Right lobe of liver (tissue), 4 donors: ENCODE measurements around the gene PCED1B.

ENCODE experiments used
- POLR2A ChIP-seq: fragments of 450-650 bp; IDR thresholded peaks from one replicate; pipeline ENCODE4 v1.6.1; 2017; ENCODE audit warnings: antibody characterized with exemption, mild to moderate bottlenecking
- TF ChIP-seq, protein P1 (sequence below), 4 donors: fragments of 200-600 bp in 3 of 4; fragments of 450-650 bp in 1 of 4; IDR thresholded peaks; one replicate each; pipeline versions ENCODE4 v1.5.1 to v1.8.0; 2016 to 2022; ENCODE audit warnings: antibody characterized with exemption in 4 of 4, mild to moderate bottlenecking in 2 of 4
- donor health status: DM: no; HTN: no; CAD: no.
- donor health status: DM: no; HTN: no; CAD: no.
- donor health status: DM: no; HTN: yes; CAD: no.

DNA sequence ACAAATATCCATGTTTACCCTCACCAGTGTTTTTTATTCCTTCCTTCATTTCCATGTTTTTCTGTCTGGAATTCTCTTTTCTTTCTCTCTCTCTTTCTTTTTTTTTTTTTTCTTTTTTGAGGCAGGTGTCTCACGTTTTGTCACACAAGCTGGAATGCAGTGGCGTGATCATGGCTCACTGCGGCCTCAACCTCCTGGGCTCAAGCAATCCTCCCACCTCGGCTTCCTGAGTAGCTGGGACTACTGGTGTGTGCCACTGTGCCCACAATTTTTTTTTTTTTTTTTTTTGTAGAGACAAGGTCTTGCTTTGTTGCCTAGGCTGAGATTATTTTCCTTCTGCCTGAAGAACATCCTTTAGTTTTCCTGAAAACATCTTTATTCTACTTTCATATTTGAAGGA, 15.4 kb downstream of the PCED1B start:
- TF ChIP-seq, protein P1, sequence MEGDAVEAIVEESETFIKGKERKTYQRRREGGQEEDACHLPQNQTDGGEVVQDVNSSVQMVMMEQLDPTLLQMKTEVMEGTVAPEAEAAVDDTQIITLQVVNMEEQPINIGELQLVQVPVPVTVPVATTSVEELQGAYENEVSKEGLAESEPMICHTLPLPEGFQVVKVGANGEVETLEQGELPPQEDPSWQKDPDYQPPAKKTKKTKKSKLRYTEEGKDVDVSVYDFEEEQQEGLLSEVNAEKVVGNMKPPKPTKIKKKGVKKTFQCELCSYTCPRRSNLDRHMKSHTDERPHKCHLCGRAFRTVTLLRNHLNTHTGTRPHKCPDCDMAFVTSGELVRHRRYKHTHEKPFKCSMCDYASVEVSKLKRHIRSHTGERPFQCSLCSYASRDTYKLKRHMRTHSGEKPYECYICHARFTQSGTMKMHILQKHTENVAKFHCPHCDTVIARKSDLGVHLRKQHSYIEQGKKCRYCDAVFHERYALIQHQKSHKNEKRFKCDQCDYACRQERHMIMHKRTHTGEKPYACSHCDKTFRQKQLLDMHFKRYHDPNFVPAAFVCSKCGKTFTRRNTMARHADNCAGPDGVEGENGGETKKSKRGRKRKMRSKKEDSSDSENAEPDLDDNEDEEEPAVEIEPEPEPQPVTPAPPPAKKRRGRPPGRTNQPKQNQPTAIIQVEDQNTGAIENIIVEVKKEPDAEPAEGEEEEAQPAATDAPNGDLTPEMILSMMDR (IDR thresholded peaks at IDR 0.05), result no peak
- no peak for TF ChIP-seq POLR2A
